ENCODE results near the gene RGS17. TPM values are rescaled to one million over a fixed set of nuclear protein-coding genes. Genes with fewer than 3 reads are reported as not detected.

Gene RGS17
- total RNA-seq, 1 experiment from 2014 or later: 3.2 TPM

GRCh38 chr6:153104220-153104619 is 26.9 kb downstream of the RGS17 start:
- Histone ChIP-seq H4K20me1 (ENCODE audit: control insufficient read depth, insufficient read depth, insufficient read length) (no peaks in the 10 kb centered on the region), H4K8ac (replicated peaks; ENCODE audit: insufficient read length, low read depth, low read length) (no peak overlapping the region), H4K5ac (ENCODE audit: insufficient read length, low read depth, low read length) (no peak overlapping the region), H3K4me2 (ENCODE audit: insufficient read depth, insufficient read length, low read length) (no peak overlapping the region), H3K14ac (ENCODE audit: insufficient read depth, low read length) (no peak overlapping the region), H2BK15ac (ENCODE audit: low read depth, low read length) (no peak overlapping the region), H2AFZ (ENCODE audit: low read length) (no peak overlapping the region), H3T11ph (ENCODE audit: low read length) (no peak overlapping the region), H2BK20ac (ENCODE audit: low read depth, low read length, poor library complexity, severe bottlenecking) (no peak overlapping the region), H3K27me3 (ENCODE audit: insufficient read depth, low read length) (no peaks in the 10 kb centered on the region), H3K56ac (ENCODE audit: insufficient read length, low read depth, low read length) (no peak overlapping the region), H2BK5ac (ENCODE audit: insufficient read length, low read length) (no peak overlapping the region), H3K4me1 (ENCODE audit: insufficient read depth, low read length) (no peaks in the 10 kb centered on the region; the same call in 1 of the 2 replicates), H3K79me1 (ENCODE audit: insufficient read depth, low read depth, low read length, poor library complexity, severe bottlenecking) (no peaks in the 10 kb centered on the region), H2BK12ac (ENCODE audit: insufficient read length, low read depth, low read length) (no peak overlapping the region), H3K4ac (ENCODE audit: low read depth, low read length) (no peak overlapping the region), H2BK120ac (ENCODE audit: low read depth, low read length, poor library complexity, severe bottlenecking) (no peak overlapping the region), H3K27ac (ENCODE audit: insufficient read length, low read depth, low read length) (no peak overlapping the region), H3K23me2 (ENCODE audit: insufficient read length, low read depth, low read length, poor library complexity, severe bottlenecking) (peaks cover 3% of the 10 kb centered on the region), H3K18ac (ENCODE audit: insufficient read length, low read depth, low read length) (no peak overlapping the region), H4K91ac (ENCODE audit: insufficient read length, low read depth, low read length) (no peak overlapping the region), H3K79me2 (ENCODE audit: insufficient read depth, low read length) (no peaks in the 10 kb centered on the region), H3K23ac (ENCODE audit: insufficient read length, low read depth, low read length) (no peak overlapping the region), H3K9ac (ENCODE audit: extremely low read depth, insufficient read length, low read length) (no peak overlapping the region), H2AK5ac (ENCODE audit: insufficient read length, low read length) (no peak overlapping the region), H3K9me3 (ENCODE audit: control insufficient read depth, low read depth, low read length) (no peaks in the 10 kb centered on the region)
- Mint-ChIP-seq H3K36me3 (ENCODE audit: insufficient read depth in 1 of 3, low read depth in 3 of 3) (no peaks in the 10 kb centered on the region), H3K9me3 (no peaks in the 10 kb centered on the region), H3K4me1 (peaks cover 4 to 13% of the 10 kb centered on the region in 2 experiments), H3K27ac (no peak overlapping the region), H3K4me3 (no peak overlapping the region), H3K27me3 (ENCODE audit: low read depth) (no peaks in the 10 kb centered on the region)
- no peak for TF ChIP-seq CTCF (conservative IDR thresholded peaks at IDR 0.05)
- no CpG with 5 or more reads among the region's 4 CpGs for WGBS (ENCODE audit: extremely low coverage, insufficient read length, low lambda C conversion rate)
- DNase-seq: no peak
